ENCODE measurements around the gene DLGAP1.

- TF ChIP-seq CTCF (IDR thresholded peaks at IDR 0.05) (peak in 1 of 3 donors; percentile 33), POLR2AphosphoS5 (IDR thresholded peaks at IDR 0.05) (no peak), POLR2A (IDR thresholded peaks at IDR 0.05) (no peak)
These were observed 790.4 kb downstream of the DLGAP1 start for GRCh38 chr18:3664563-3665178.

Data from breast epithelium (tissue), 3 donors.